Cardiac muscle cell (in vitro differentiated cells and primary cell): ENCODE data around the gene ADRM1. TPM values are rescaled to one million over a fixed set of nuclear protein-coding genes. Genes with fewer than 3 reads are reported as not detected.

Experiments used
- DNase-seq, 2 donors: peaks; one replicate each; pipeline versions ENCODE4 v3.0.0 to v3.0.0-alpha.2; 2010 to 2017; ENCODE audit warnings: low read depth in 1 of 2, low spot score in 1 of 2
- H3K27ac ChIP-seq: fragments of 200-600 bp; sonication (generic); 2 replicates; pipeline ENCODE4 v1.5.1; 2016
- H3K27me3 ChIP-seq: fragments of 200-600 bp; sonication (generic); 2 replicates; pipeline ENCODE4 v1.6.0; 2016; ENCODE audit warnings: control low read depth
- H3K36me3 ChIP-seq: fragments of 200-600 bp; sonication (generic); 2 replicates; pipeline ENCODE4 v1.5.1; 2016; ENCODE audit warnings: control low read depth
- H3K4me1 ChIP-seq: fragments of 200-600 bp; sonication (generic); 2 replicates; pipeline ENCODE4 v1.8.1; 2017; ENCODE audit warnings: low read depth, mild to moderate bottlenecking, mixed run types
- H3K4me3 ChIP-seq: fragments of 200-600 bp; sonication (generic); 2 replicates; pipeline ENCODE4 v1.5.1; 2016; ENCODE audit warnings: mild to moderate bottlenecking
- H3K9me3 ChIP-seq: fragments of 200-600 bp; sonication (generic); 2 replicates; pipeline ENCODE4 v1.5.1; 2017; ENCODE audit warnings: low read depth, mild to moderate bottlenecking, control low read depth
- polyA plus RNA-seq: library from polyadenylated mRNA; unstranded; fragments of >200 nt; fragmentation: Nextera tagmentation; extraction: Ambion mirVana; gene quantifications from 2 replicates; pipeline ENCODE4 v1.2.1, GENCODE V29; 2016
- total RNA-seq: library from RNA; depleted of rRNA; stranded (reverse); fragments of >200 nt; gene quantifications from 2 replicates; pipeline ENCODE4 v1.2.3, GENCODE V29; 2016
- TF ChIP-seq, protein P1 (sequence below): IDR thresholded peaks from 2 replicates; pipeline ENCODE4 v1.5.1; 2012; ENCODE audit warnings: low read depth, mild to moderate bottlenecking, low read length

Gene ADRM1
- total and polyA plus RNA-seq, 2 experiments from 2014 or later = 128 to 160 TPM

- Histone ChIP-seq H3K4me1 (no peaks in the 10 kb centered on the region), H3K9me3 (no peaks in the 10 kb centered on the region), H3K36me3 (peaks cover 45% of the 10 kb centered on the region), H3K27me3 (no peaks in the 10 kb centered on the region), H3K27ac (no peak overlapping the region), H3K4me3 (no peak overlapping the region)
- DNase-seq = no peak
- TF ChIP-seq, protein P1, sequence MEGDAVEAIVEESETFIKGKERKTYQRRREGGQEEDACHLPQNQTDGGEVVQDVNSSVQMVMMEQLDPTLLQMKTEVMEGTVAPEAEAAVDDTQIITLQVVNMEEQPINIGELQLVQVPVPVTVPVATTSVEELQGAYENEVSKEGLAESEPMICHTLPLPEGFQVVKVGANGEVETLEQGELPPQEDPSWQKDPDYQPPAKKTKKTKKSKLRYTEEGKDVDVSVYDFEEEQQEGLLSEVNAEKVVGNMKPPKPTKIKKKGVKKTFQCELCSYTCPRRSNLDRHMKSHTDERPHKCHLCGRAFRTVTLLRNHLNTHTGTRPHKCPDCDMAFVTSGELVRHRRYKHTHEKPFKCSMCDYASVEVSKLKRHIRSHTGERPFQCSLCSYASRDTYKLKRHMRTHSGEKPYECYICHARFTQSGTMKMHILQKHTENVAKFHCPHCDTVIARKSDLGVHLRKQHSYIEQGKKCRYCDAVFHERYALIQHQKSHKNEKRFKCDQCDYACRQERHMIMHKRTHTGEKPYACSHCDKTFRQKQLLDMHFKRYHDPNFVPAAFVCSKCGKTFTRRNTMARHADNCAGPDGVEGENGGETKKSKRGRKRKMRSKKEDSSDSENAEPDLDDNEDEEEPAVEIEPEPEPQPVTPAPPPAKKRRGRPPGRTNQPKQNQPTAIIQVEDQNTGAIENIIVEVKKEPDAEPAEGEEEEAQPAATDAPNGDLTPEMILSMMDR = no peak
Measured at GRCh38 chr20:62329389-62330377, 26.9 kb downstream of the ADRM1 start.

GRCh38 chr20:62330576-62331317 lies 27.9 kb downstream of the ADRM1 start:
- TF ChIP-seq, protein P1 = no peak
- peaks cover 38% of the 10 kb centered on the region for H3K36me3 ChIP-seq

GRCh38 chr20:62331347-62331746 lies 28.6 kb downstream of the ADRM1 start:
- H3K36me3 ChIP-seq = peaks cover 38% of the 10 kb centered on the region
- no peak overlapping the region for H3K27ac ChIP-seq
- no peaks in the 10 kb centered on the region for H3K4me1 ChIP-seq
- DNase-seq = no peak
- TF ChIP-seq, protein P1 = no peak
- no peaks in the 10 kb centered on the region for H3K9me3 ChIP-seq
- H3K27me3 ChIP-seq = no peaks in the 10 kb centered on the region
- H3K4me3 ChIP-seq = no peak overlapping the region

More at GRCh38 chr20:62330576-62331317, 27.9 kb downstream of the ADRM1 start:
- DNase-seq = no peak
- no peaks in the 10 kb centered on the region for H3K27me3 ChIP-seq
- no peak overlapping the region for H3K27ac ChIP-seq
- H3K4me3 ChIP-seq = no peak overlapping the region
- H3K9me3 ChIP-seq = no peaks in the 10 kb centered on the region
- H3K4me1 ChIP-seq = no peaks in the 10 kb centered on the region

DNA sequence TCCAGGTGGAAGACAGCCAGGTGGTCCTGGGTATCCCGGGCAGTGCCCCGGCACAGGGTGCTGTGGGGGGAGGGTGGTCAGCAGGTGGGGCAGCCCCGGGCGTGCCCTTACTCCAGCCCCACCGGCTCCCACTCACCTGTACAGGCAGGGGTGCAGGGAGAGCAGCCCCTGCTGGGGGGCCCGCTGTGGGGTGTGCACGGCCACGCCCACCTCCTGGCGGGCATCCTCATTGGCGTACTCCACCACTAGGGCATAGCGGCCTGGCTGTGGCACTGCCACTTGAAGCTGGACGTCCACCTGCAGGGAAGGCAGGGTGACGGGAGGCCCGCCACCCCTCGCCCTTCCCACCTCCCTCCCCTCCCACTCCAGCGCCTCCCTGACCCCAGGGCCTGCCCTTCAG lies 29.6 kb downstream of the ADRM1 start:
- Histone ChIP-seq H3K9me3 (no peaks in the 10 kb centered on the region), H3K27ac (no peak overlapping the region), H3K27me3 (no peaks in the 10 kb centered on the region), H3K4me3 (no peak overlapping the region), H3K36me3 (peaks cover 42% of the 10 kb centered on the region), H3K4me1 (no peaks in the 10 kb centered on the region)
- TF ChIP-seq, protein P1 = no peak
- DNase-seq = no peak

GRCh38 chr20:62332989-62333819 lies 30.4 kb downstream of the ADRM1 start:
- no peak overlapping the region for H3K4me3 ChIP-seq
- no peaks in the 10 kb centered on the region for H3K9me3 ChIP-seq
- no peaks in the 10 kb centered on the region for H3K27me3 ChIP-seq
- H3K4me1 ChIP-seq = no peaks in the 10 kb centered on the region
- peaks cover 39% of the 10 kb centered on the region for H3K36me3 ChIP-seq
- DNase-seq = no peak
- H3K27ac ChIP-seq = no peak overlapping the region
- TF ChIP-seq, protein P1 = no peak
